IPS-NIHi7 (cell line): ENCODE data around the gene GGTA1.
"Not testable (repeated sequence)": the region's sequence is repeated elsewhere in the genome, so short reads cannot be mapped to it uniquely, and the experiment has no call there.

Experiments
- DNase-seq: peaks from one replicate; pipeline ENCODE4 v3.0.0; 2012; ENCODE audit warnings: mixed read lengths; ENCODE audit errors: extremely low spot score

GGTA1 gene

GRCh38 chr9:121499427-121500164, at the start of gene GGTA1:
GGTA1 (minus strand) TSS chr9:121499844; CDS start chr9:121467922, 31,922 bp downstream.
- peak; percentile 75 for DNase-seq

DNA sequence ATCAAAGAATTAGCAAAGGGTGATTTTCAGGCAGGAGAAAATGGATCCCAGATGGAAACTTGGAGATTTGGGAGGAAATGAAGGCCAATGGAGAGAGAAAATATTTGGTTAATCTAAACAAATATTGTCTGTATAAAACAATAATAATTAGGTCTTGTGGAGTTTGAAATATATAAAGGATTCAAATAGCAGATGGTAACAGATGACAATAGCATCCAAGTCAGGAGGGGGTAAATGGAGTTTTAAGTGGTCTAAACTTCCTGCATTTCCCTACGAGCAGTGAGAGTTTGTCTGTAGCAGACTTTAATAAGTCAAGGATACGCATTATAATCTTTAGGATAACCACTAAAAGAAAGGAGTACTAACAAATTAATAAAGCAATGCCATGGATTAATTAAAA, 49.0 kb upstream of the GGTA1 start:
- no peak for DNase-seq

DNA sequence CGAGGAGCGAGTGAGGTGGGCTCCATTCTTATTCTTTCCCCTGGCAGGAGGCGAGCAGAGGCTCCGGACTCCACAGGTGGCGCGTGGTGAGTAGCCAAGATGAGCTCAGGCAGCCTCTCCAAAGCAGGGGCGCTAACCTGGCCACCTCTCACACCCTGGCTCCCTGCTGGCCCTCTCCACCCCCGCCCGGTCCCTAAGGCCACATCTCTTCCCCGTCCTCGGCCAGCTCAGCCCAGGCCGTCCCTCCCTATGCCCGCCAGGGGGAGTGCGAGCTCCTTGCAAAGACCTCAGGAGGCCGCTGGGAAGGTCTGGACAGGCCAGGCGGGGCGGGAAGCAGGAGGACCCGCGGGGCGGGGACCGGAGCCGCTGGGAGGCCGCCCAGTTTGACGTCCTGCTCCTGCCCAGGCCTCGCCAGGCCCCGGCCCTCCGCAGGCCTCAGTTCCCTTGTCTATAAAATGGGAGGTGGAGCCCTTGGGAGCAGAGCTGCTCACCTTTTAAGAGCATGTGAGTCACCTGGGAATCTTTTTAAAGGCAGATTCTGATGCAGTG, 46.3 kb upstream of the GGTA1 start:
- DNase-seq = peak; percentile 97

DNA sequence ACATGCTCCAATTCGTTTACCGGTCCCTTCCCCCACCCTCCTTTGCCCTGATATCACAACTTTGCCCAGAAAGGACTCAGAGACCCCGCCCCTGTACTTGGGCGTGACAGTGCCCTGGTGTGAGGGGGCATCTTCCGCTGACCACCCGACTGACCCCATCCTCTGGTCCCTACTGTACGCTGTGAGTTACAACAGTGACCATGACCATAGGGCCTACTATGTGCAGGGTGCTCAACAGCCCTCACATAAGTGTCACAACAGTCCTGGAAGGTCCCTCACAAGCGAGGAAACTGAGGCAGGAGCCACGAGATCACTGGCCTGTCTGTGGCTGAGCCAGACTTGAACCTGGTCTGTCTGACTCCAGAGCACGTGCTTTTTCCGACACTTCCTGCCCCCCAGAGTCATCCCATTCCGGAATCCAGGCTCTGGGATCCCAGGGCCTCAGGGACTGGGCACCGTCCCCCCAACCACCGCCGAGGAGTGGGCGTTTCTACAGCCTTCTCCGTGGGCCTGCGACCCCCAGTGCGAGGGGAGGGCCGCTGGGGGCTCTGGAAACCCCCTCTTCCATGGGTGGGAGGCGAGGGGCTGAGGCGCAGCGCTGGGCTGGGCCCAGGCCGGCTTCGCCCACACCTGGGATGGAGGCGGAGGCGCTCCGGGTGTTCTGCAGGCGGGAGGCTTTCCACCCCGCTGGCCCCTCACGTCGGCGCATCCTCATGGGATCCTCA, 45.7 kb upstream of the GGTA1 start:
- no peak for DNase-seq

- DNase-seq = no peak
Measured at GRCh38 chr9:121542025-121542424, 42.4 kb upstream of the GGTA1 start.

DNA sequence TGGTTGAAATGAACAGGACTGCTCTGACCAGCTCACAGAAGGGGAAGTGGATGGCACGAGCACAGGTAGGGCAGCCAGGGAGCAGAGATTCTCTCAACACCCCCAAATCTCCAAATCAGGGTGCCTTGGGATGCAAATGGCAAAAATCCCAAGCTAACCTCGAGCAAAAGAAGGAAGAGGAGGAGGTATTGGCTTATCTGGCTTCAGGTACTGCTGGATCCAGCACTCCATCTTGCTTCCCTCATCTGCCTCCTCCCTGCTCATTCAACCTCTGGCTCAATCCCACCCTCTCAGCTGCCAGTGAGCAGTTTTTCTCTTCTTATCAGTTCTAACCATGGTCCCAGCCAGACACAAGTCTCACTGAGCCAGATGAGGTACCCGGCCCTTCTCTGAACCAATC, 41.6 kb upstream of the GGTA1 start:
- no peak for DNase-seq

- peak; percentile 54 for DNase-seq
Measured at GRCh38 chr9:121538221-121538620, 38.6 kb upstream of the GGTA1 start.

DNA sequence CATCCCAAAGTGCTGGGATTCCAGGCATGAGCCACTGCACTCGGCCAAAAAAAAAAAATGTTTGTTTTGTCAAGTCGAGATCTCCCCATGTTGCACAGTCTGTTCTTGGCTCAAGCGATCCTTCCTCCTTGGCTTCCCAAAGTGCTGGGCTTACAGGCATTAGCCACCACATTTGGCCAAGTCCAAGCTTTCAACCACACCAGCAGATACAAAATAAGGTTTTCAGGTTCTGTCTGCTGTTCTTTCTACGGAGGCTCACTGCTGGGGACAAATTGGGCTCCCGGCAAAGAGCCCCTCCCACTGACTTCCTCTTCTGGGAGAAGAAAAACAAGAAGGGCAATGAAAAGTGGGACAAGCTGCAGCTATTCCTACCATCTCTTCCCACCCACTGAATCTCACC, 37.6 kb upstream of the GGTA1 start:
- no peak for DNase-seq

DNA sequence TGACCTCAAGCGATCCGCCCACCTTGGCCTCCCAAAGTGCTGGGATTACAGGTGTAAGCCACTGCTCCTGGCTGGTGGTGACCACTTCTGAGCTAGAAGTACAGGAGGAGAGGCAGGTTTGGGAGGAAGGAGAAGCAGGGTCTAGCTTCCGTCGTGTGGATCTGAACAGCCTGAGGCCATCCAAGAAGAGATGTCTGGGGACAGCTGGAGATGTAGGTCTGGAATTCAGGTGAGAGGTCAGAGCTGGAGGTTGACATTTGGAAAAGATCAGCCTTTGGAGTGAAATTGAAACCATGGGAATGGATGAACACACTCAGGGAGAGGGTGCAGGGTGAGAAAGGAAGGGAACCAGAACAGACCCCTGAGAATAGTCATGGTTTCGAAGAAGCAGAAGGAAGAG, 33.2 kb upstream of the GGTA1 start:
- DNase-seq = no peak

- DNase-seq = no peak
Measured at GRCh38 chr9:121529237-121529987, 29.8 kb upstream of the GGTA1 start.

GRCh38 chr9:121528642-121529041, 29.0 kb upstream of the GGTA1 start:
- no peak for DNase-seq

GRCh38 chr9:121527371-121527770, 27.7 kb upstream of the GGTA1 start:
- no peak for DNase-seq

DNA sequence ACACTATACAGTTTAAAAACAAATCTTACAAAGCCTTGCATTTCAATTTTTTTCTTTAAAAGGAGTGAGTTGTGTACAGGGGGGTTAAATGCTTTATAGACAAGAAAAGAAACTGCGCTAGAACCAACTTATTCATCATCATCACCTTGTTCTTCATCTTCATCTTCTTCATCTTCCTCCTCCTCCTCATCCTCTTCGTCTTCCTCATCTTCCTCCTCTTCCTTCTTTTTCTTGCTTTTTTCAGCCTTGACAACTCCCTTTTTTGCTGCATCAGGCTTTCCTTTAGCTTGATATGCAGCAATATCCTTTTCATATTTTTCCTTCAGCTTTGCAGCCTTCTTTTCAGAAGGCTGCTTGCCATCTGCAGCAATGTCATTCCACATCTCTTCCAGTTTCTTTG, 20.0 kb upstream of the GGTA1 start:
- not testable (repeated sequence) for DNase-seq

- DNase-seq = no peak
Measured at GRCh38 chr9:121518634-121519033, 19.0 kb upstream of the GGTA1 start.

DNA sequence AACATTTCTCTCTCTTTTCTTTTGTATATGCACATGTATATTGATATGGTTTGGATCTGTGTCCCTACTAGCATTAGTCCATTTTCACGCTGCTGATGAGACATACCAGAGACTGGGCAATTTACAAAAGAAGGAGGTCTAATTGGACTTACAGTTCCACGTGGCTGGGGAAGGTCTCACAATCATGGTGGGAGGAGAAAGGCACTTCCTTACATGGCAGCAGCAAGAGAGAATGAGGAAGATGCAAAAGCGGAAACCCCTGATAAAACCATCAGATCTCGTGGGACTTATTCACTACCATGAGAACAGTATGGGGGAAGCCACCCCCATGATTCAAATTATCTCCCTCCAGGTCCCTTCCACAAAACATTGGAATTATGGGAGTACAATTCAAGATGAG, 13.5 kb upstream of the GGTA1 start:
- not testable (repeated sequence) for DNase-seq

DNA sequence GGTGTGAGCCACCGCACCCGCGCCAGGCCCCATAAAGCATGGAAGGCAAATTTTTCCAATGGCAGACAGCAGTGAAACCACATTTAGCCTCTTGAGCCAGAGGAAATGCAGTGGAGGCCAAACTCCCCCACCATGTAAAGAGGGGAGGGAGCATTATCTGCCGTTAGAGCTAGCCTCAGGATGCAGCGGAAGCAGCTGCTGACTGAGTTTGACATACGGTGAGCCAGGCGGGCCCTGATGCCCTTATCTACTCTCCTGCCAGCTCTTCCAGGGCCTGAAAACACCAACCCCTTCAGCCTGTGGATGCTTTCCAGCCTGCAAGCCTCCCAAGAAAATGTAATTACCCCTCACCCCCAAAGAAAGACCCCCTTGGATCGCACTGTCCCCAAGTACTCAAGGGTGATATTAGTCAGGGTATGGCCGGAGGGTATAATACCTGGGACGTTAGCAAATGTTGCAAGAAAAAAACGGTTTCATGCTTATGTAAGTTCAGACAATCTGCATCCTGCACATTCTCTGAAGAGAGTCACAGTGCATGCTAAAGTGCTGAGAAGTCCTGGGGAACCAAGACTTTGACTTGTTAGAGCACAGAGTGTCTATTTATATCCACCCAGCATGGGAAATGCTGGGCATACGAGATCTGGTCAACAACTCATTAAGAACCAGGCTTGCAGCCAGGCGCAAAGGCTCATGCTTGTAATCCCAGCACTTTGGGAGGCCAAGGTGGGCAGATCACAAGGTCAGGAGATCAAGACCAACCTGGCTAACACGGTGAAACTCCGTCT, 11.3 kb upstream of the GGTA1 start:
- no peak for DNase-seq

DNA sequence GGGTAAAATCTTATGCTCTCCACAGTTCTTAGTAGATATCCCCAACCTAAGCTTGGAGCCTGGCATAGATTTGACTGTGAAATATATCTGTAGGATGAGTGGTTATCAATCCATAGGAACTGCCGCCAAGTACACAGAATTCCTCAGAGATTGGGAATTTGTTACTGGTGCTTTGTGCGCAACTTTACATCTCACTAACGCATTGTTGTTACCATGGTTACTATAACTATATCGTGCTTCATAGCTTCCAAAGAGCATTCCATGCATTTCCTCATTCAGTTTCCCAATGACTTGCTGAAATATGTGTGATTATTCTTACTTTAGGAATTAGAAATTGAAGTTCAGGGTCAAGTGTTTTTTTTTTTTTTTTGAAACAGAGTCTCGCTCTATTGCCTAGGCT, 9.5 kb upstream of the GGTA1 start:
- DNase-seq = no peak

GRCh38 chr9:121508415-121508814, 8.8 kb upstream of the GGTA1 start:
- no peak for DNase-seq

DNA sequence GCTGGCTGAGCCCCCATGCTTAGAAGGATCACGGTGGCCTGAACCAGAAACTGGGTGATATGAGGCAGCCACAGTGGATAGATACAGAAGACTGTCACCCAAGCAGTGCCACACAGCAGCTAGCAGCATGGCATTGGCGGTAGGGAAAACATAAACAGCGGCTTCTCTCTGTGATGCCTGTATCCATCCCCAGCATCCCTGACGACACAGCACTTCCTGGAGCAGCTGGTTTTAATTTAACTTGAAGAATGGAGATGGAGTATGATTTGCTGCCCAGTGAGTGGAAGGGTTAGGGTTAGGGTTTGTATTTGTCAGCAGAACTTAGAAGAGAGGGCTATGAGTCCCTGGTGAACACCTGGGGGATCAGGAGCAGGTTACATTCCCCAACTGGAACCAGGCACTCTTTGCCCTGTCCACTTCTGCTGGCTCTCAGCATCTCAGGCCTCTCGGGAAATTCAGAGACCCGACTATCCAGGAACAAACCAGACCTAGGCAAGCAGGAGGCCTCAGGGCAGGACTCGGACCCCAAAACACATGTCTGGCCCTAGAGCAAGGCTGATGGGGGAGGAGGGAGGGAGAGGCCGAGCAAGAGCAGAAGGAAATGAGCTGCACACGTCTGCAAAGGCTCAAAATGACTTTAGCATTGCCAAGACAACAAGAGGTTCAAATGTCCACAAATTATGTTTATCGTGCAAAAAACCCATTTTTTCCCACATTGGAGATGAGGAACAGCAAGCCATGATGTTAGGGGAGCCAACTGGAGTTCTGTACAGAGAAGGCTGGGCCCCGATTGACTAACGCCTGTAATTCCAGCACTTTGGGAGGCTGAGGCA, 6.5 kb upstream of the GGTA1 start:
- no peak for DNase-seq

DNA sequence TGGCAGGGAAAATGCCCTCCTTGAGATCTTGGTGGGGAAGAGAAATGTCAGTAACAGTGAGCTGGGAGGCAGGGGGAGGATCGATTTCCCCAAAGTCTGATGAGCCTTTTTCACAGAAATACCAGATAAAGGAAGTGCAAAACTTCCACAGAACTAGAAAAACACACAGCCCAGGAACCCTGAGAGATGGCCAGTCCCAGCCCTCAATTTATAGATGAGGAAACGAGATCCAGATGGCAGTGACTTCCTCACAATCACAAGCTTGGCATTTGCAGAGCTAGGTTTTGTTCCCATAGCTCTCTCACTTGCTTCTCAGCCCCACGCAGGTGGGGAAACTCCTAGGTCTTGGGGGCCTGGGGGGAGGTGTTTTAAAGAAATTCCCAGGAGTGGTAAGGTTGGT, 3.8 kb upstream of the GGTA1 start:
- DNase-seq = no peak

DNA sequence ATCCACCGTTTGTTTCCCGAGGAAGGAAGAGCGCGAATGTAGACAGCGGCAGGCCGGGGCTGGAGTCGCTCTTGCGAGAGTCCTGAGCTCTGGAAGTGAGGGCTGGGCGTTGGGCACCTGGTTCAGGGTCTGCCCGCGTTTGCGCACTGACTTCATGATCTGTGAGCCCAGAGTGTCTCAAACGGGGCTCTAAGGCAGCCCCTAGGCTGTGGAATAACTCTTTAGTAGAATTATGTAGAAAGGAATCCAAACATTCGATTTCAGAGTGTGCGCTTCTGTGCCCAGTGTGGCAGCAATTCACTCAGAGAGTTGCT, 478 bp upstream of the GGTA1 start:
- peak; percentile 56 for DNase-seq
